Hepatocyte (in vitro differentiated cells): Measurements from ENCODE around the gene SEBOX.

Experiments used
- CTCF ChIP-seq: fragments of 200-600 bp; sonication (generic); IDR thresholded peaks from 2 replicates; pipeline ENCODE4 v1.5.1; 2016; ENCODE audit warnings: antibody characterized with exemption, mild to moderate bottlenecking; ENCODE audit not compliant: poor library complexity
- EZH2 ChIP-seq: fragments of 200-600 bp; sonication (generic); IDR thresholded peaks from 2 replicates; pipeline ENCODE4 v1.6.1; 2016; ENCODE audit warnings: antibody characterized with exemption, mild to moderate bottlenecking, borderline replicate concordance
- EZH2phosphoT487 ChIP-seq: fragments of 200-600 bp; sonication (generic); IDR thresholded peaks from one replicate; pipeline ENCODE4 v1.6.1; 2018; ENCODE audit warnings: antibody characterized with exemption, mild to moderate bottlenecking, low read depth, moderate library complexity; ENCODE audit not compliant: unreplicated experiment, severe bottlenecking

DNA sequence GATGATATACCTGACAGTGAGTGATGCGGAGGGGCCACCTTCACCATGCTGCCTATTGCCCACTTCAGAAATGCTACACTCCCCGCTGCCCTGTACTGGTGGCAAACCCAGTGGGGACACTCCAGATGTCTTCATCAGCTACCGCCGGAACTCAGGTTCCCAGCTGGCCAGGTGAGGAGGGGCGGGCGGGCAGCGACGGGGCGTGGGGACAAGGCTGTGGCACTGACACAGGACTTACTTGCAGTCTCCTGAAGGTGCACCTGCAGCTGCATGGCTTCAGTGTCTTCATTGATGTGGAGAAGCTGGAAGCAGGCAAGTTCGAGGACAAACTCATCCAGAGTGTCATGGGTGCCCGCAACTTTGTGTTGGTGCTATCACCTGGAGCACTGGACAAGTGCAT is 23.1 kb upstream of the SEBOX start:
- TF ChIP-seq EZH2 = no peak
- TF ChIP-seq CTCF = no peak
- TF ChIP-seq EZH2phosphoT487 = no peak
